ENCODE results near the gene PRDM12. TPM values are rescaled to one million over a fixed set of nuclear protein-coding genes. Genes with fewer than 3 reads are reported as not detected.

The PRDM12 gene
- total RNA-seq, 4 donors from 2014 or later: not detected

- in situ Hi-C loops (cut with MboI; ENCODE audit: low sequenced_read_pairs in 4 of 4): loop anchor here in 3 of 4 donors (5.0 kb wide), 2 partner anchors 221 to 231 kb away; no protein-coding TSS in a partner anchor
- no peaks in the 10 kb centered on the region for H3K36me3 ChIP-seq
- intact Hi-C loops (cut with DNase I; ENCODE audit: low total_unique reads): no loop called here
- H3K4me1 ChIP-seq: peaks cover 0 to 8% of the 10 kb centered on the region in 2 donors
- no peaks in the 10 kb centered on the region for H3K27me3 ChIP-seq
- no peaks in the 10 kb centered on the region for H3K9me3 ChIP-seq
- no peak overlapping the region for H3K4me3 ChIP-seq
- H3K27ac ChIP-seq: no peak overlapping the region
- ATAC-seq (no peak), DNase-seq (no peak)
- TF ChIP-seq POLR2A (IDR thresholded peaks at IDR 0.05): no peak
- no peak for TF ChIP-seq CTCF (IDR thresholded peaks at IDR 0.05 in 4 of 5, conservative IDR thresholded peaks at IDR 0.05 in 1 of 5)
Observed at GRCh38 chr9:130688072-130688471, 23.7 kb downstream of the PRDM12 start.

DNA sequence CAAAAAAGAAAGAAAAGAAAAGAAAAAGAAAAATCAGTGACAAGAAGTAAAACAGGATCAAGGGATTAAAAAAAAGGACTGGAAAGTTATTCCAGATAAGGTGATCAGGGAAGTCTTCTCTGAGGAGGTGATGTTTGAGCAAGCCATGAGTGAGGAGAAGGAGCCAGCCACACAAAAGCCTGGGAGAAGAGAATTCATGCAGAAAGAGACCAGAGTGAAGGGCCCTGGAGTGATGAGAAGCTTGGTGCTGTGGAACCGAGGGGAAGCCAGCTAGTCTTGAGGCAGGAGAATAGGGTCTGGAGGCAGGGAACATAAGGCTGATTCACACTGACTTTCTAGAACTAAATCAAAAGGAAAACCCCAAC, 25.2 kb downstream of the PRDM12 start:
- peak overlapping the region; percentile 51 to 79 (median 72) for H3K27ac ChIP-seq

DNA sequence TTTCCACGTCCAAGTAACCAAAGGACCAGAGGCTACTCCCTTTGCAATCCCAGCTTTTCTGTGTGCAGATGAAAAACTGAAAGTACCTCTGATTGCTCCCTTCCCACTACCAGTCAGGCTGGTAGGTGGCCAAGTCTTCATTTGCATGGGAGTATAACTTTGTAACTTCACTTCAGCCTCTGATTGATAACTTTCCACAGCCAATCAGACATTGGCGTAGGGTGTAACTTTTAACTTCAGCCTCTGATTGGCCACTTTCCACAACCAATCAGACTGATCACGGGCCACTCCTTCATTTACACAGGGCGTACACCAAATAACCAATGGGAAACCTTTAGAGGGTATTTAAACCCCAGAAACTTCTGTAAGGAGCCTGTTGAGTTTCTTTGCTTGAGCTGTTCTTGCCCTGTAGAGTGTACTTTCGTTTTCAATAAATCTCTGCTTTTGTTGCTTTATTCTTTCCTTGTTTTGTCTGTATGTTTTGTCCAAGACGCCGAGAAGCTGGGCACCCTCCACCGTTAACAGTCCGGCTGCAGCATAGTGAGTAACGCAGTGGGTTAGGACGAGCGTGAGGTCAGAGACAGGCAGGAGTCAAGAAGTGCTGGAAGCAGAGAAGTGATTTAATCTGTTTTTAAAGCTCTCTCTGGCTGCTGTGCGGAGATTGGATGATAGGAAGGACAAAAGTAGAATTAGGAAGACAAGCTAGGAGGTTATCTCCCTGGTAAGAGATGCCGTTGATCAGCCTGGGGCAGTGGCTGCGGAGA, 25.7 kb downstream of the PRDM12 start:
- ATAC-seq (peak; percentile 78 to 81), DNase-seq (peak; percentile 65 to 74)
- TF ChIP-seq CTCF (IDR thresholded peaks at IDR 0.05 in 4 of 5, conservative IDR thresholded peaks at IDR 0.05 in 1 of 5) (no peak), POLR2A (IDR thresholded peaks at IDR 0.05) (peak in 1 of 2 donors; percentile 59)
- H3K27me3 ChIP-seq: no peaks in the 10 kb centered on the region
- peak overlapping the region; percentile 30 to 57 (median 42) for H3K4me3 ChIP-seq
- H3K27ac ChIP-seq: peak overlapping the region; percentile 51 to 79 (median 72)
- H3K4me1 ChIP-seq: peaks cover 10 to 21% of the 10 kb centered on the region in 2 donors
- in situ Hi-C loops (cut with MboI; ENCODE audit: low sequenced_read_pairs in 4 of 4) (loop anchor here in 3 of 4 donors (5.0 to 10.0 kb wide), 3 partner anchors 223 to 255 kb away; no protein-coding TSS in a partner anchor), intact Hi-C loops (cut with DNase I; ENCODE audit: low total_unique reads) (loop anchor here (5.0 kb wide), 1 partner anchor 853 kb away; the partner anchor contains the start of genes C9orf78 and USP20)
- H3K9me3 ChIP-seq: no peaks in the 10 kb centered on the region
- no peaks in the 10 kb centered on the region for H3K36me3 ChIP-seq

More for the DNA sequence above, 25.2 kb downstream of the PRDM12 start:
- DNase-seq: no peak
- intact Hi-C loops (cut with DNase I; ENCODE audit: low total_unique reads): no loop called here
- no peak for ATAC-seq
- no peak for TF ChIP-seq POLR2A (IDR thresholded peaks at IDR 0.05)
- TF ChIP-seq CTCF (IDR thresholded peaks at IDR 0.05 in 4 of 5, conservative IDR thresholded peaks at IDR 0.05 in 1 of 5): no peak
- Histone ChIP-seq H3K27me3 (no peaks in the 10 kb centered on the region), H3K36me3 (no peaks in the 10 kb centered on the region), H3K4me3 (peak overlapping the region; percentile 30 to 57 (median 42)), H3K9me3 (no peaks in the 10 kb centered on the region), H3K4me1 (peaks cover 7 to 15% of the 10 kb centered on the region in 2 donors)
- in situ Hi-C loops (cut with MboI; ENCODE audit: low sequenced_read_pairs in 4 of 4): loop anchor here in 3 of 4 donors (5.0 kb wide), 2 partner anchors 222 to 232 kb away; no protein-coding TSS in a partner anchor

DNA sequence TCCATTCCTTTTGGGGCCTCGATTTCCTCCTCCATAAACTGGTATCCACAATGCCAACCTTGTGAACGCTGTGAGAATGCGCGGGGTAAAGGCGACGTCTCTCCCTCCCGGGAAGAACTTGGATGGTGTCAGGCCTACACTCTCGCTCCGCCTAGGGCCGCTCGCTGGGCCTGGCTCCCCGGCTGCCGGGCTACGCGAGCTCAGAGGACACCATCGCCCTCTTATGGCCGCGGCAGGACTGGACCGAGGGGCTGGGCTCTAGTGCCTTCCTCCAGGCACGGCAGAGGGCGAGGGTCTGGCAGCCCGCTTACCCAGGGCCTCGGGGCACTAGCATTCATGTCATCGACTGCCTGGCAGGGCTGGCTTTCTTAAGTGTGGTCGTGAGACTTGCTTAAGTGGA, 27.9 kb downstream of the PRDM12 start:
- Histone ChIP-seq H3K27me3 (no peaks in the 10 kb centered on the region), H3K9me3 (no peaks in the 10 kb centered on the region), H3K36me3 (peaks cover 0 to 14% of the 10 kb centered on the region in 2 donors), H3K4me1 (peaks cover 10 to 23% of the 10 kb centered on the region in 2 donors), H3K4me3 (no peak overlapping the region), H3K27ac (no peak overlapping the region)
- intact Hi-C loops (cut with DNase I; ENCODE audit: low total_unique reads) (loop anchor here (5.0 kb wide), 1 partner anchor 855 kb away; the partner anchor contains the start of genes C9orf78 and USP20), in situ Hi-C loops (cut with MboI; ENCODE audit: low sequenced_read_pairs in 4 of 4) (loop anchor here in 1 of 4 donors (10.0 kb wide), 1 partner anchor 252 kb away; no protein-coding TSS in a partner anchor)
- DNase-seq: no peak
- no peak for TF ChIP-seq POLR2A (IDR thresholded peaks at IDR 0.05)
- no peak for TF ChIP-seq CTCF (IDR thresholded peaks at IDR 0.05 in 4 of 5, conservative IDR thresholded peaks at IDR 0.05 in 1 of 5)
- no peak for ATAC-seq
